Measurements from ENCODE around the gene TMPRSS11E.

- TF ChIP-seq CTCF (tag by site-specific recombination; IDR thresholded peaks at IDR 0.05) = no peak
- TF ChIP-seq KLF9 (tag by site-specific recombination; IDR thresholded peaks at IDR 0.05; ENCODE audit: low read depth) = no peak
- TF ChIP-seq ZBTB8A (tag by site-specific recombination; IDR thresholded peaks at IDR 0.05) = no peak
- TF ChIP-seq ZNF433 (tag by site-specific recombination; IDR thresholded peaks at IDR 0.05; ENCODE audit: low read depth) = no peak
- TF ChIP-seq, protein P1, sequence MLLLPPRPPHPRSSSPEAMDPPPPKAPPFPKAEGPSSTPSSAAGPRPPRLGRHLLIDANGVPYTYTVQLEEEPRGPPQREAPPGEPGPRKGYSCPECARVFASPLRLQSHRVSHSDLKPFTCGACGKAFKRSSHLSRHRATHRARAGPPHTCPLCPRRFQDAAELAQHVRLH (tag by site-specific recombination; IDR thresholded peaks at IDR 0.05) = no peak
- no peak for TF ChIP-seq GLI4 (tag by site-specific recombination; IDR thresholded peaks at IDR 0.05)
- no peak for TF ChIP-seq OVOL3 (tag by site-specific recombination; IDR thresholded peaks at IDR 0.05)
These were observed 15.4 kb downstream of the TMPRSS11E start for GRCh38 chr4:68462691-68463090.
